ENCODE results near the gene TACR2. TPM values are rescaled to one million over a fixed set of nuclear protein-coding genes. Genes with fewer than 3 reads are reported as not detected.

The TACR2 gene
- total RNA-seq, 2 donors from 2014 or later = 0.66 TPM; not detected in 1

DNA sequence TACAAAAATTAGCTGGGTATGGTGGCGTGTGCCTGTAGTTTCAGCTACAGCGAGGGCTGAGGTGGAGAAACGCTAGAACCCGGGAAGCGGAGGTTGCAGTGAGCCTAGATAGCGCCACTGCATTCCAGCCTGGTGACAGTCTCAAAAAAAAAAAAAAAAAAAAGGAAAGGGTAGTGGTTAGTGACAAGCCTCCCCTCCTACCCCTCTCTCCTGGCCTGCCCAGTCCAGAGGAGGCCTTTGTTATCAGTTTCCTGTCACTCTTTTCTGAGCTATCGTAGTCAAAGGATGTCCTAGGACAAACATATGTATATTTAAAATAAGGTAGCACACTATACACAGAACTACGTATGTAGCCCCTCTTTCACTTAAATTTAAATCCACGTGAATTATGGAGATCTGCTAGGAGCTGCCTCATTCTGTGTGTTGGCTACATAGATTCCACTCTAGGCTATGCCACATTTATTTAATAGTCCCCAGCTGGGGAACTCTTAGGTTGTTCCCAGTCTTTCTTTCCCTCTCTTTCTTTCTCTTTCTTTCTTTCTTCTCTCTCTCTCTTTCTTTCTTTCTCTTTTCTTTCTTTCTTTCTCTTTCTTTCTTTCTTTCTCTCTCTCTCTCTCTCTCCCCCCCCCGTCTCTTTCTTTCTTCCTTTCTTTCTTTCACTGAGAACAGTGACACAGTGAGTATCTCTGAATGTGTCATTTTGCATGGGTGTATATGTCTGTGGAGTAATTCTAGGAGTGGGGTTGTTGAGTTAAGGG is 38.5 kb upstream of the TACR2 start:
- H3K27ac ChIP-seq = no peak overlapping the region
- H3K27me3 ChIP-seq = no peaks in the 10 kb centered on the region
- no peak for ATAC-seq
- intact Hi-C loops (cut with DNase I) = no loop called here
- WGBS, 2 donors = 81 to 86% methylated on average over 10 of the region's 10 CpGs
- H3K4me3 ChIP-seq = no peak overlapping the region
- H3K4me1 ChIP-seq = peaks cover 42% of the 10 kb centered on the region
- no peak for DNase-seq
- H3K9me3 ChIP-seq = no peaks in the 10 kb centered on the region
- TF ChIP-seq, protein P1, sequence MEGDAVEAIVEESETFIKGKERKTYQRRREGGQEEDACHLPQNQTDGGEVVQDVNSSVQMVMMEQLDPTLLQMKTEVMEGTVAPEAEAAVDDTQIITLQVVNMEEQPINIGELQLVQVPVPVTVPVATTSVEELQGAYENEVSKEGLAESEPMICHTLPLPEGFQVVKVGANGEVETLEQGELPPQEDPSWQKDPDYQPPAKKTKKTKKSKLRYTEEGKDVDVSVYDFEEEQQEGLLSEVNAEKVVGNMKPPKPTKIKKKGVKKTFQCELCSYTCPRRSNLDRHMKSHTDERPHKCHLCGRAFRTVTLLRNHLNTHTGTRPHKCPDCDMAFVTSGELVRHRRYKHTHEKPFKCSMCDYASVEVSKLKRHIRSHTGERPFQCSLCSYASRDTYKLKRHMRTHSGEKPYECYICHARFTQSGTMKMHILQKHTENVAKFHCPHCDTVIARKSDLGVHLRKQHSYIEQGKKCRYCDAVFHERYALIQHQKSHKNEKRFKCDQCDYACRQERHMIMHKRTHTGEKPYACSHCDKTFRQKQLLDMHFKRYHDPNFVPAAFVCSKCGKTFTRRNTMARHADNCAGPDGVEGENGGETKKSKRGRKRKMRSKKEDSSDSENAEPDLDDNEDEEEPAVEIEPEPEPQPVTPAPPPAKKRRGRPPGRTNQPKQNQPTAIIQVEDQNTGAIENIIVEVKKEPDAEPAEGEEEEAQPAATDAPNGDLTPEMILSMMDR (IDR thresholded peaks at IDR 0.05) = no peak
- TF ChIP-seq POLR2A (IDR thresholded peaks at IDR 0.05) = no peak
- no peaks in the 10 kb centered on the region for H3K36me3 ChIP-seq (replicated peaks in 1 of 2; ENCODE audit: insufficient read depth in 1 of 2, low read depth in 2 of 2)

GRCh38 chr10:69453795-69454194 is 37.1 kb upstream of the TACR2 start:
- DNase-seq = peak in 3 of 4 donors; percentile 21 to 66 (median 43)
- Histone ChIP-seq H3K27ac (no peak overlapping the region), H3K36me3 (replicated peaks in 1 of 2; ENCODE audit: insufficient read depth in 1 of 2, low read depth in 2 of 2) (no peaks in the 10 kb centered on the region), H3K4me3 (no peak overlapping the region), H3K4me1 (peaks cover 42% of the 10 kb centered on the region), H3K9me3 (no peaks in the 10 kb centered on the region), H3K27me3 (no peaks in the 10 kb centered on the region)
- no peak for ATAC-seq
- intact Hi-C loops (cut with DNase I) = no loop called here
- no peak for TF ChIP-seq POLR2A (IDR thresholded peaks at IDR 0.05)
- TF ChIP-seq, protein P1 (IDR thresholded peaks at IDR 0.05) = no peak

DNA sequence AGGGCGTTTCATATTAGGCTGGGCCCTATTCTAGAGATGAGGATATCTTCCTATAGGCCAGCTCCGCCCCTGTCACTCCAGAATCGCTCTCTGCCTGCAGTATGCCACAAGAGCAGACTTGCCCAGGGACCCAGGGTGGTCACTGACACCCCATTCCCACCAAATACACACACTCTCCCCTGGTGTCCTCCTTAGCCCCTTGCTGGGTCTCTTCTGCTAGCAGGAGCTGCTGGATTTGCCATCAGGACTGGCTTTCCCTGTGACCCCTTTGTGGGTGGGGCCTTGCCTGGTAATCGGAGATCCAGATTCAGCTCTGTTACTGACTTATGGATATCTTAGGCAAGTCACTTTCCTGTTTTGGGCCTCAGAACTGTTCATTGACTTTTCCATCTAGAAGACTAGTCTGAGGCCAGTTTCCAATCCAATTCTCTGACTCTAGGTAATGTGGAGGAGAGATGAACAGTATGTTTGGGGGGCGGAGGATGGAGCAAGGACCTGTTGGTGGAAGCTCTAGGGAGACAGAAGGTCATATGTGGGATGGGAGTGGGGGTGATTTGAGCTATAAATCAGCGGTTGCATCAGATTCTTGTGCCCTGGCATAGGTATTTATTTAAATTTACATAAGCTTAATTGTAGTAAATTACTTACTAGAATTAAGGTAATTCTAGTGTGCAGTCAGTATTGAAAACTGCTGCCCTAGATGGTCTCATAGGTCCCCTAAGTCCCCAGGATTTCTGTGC is 36.1 kb upstream of the TACR2 start:
- no peak for DNase-seq
- intact Hi-C loops (cut with DNase I) = no loop called here
- WGBS, 2 donors = 78 to 88% methylated on average over 6 of the region's 6 CpGs
- Histone ChIP-seq H3K36me3 (replicated peaks in 1 of 2; ENCODE audit: insufficient read depth in 1 of 2, low read depth in 2 of 2) (no peaks in the 10 kb centered on the region), H3K27me3 (no peaks in the 10 kb centered on the region), H3K27ac (no peak overlapping the region), H3K9me3 (no peaks in the 10 kb centered on the region), H3K4me3 (no peak overlapping the region), H3K4me1 (peaks cover 33% of the 10 kb centered on the region)
- no peak for ATAC-seq
- TF ChIP-seq POLR2A (IDR thresholded peaks at IDR 0.05) = no peak
- TF ChIP-seq, protein P1 (IDR thresholded peaks at IDR 0.05) = no peak

DNA sequence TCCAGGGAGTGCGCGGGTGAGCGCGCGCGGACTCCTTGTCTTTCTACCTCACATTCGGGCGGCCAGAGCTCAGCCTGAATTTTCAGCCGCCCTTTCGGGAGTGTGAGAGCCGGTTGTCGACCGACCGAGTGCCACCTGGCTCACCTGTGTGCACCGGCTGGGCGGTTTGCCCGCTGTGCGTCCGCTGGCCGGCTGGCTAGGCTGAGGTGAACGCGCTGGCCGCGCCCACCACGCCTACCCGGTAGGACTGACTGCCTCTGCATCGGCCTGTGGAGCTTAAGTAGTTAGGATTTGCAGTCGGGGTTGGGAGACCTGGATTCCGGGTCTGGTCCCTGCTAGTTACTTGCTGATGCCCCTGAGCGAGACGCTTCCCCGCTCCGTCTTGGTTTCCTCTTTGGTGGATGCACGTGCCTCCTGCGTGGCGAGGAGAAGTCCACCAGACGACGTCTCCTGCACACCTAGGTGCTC is 35.1 kb upstream of the TACR2 start:
- Histone ChIP-seq H3K9me3 (no peaks in the 10 kb centered on the region), H3K4me1 (peaks cover 35% of the 10 kb centered on the region), H3K4me3 (peak overlapping the region; percentile 43 to 59), H3K27me3 (no peaks in the 10 kb centered on the region), H3K36me3 (replicated peaks in 1 of 2; ENCODE audit: insufficient read depth in 1 of 2, low read depth in 2 of 2) (no peaks in the 10 kb centered on the region), H3K27ac (peak overlapping the region; percentile 72 to 87 (median 79))
- ATAC-seq (peak; percentile 65), DNase-seq (peak; percentile 76 to 90 (median 78))
- intact Hi-C loops (cut with DNase I) = no loop called here
- WGBS, 2 donors = 3 to 32% methylated on average over 11 to 34 of the region's 38 CpGs
- TF ChIP-seq POLR2A (IDR thresholded peaks at IDR 0.05) = peak; percentile 26 to 74 (median 59)
- TF ChIP-seq, protein P1 (IDR thresholded peaks at IDR 0.05) = peak in 1 of 7 experiments; percentile 2
